ENCODE data around the gene ENTREP3.

Gene ENTREP3

DNA sequence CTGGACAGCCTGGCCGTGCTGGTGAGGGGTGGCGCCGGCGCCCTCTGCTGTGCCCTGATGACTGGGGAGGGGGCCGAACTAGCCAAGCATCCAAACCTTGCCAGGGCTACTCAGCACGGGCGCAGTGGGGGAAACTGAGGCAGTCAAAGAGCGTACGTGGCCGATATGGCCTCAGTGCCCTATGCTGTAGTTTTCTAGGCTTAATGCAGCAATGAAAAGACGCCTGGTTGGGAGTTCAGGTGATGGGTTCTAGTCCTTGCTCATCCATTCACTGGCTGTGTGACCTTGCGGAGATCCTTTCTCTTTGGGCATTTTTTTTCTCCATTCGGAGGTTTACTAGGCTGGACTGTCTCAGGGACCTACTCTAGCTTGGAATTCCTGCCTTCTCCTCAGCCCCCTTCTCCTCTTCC, 46.0 kb downstream of the ENTREP3 start:
- TF ChIP-seq, protein P1, sequence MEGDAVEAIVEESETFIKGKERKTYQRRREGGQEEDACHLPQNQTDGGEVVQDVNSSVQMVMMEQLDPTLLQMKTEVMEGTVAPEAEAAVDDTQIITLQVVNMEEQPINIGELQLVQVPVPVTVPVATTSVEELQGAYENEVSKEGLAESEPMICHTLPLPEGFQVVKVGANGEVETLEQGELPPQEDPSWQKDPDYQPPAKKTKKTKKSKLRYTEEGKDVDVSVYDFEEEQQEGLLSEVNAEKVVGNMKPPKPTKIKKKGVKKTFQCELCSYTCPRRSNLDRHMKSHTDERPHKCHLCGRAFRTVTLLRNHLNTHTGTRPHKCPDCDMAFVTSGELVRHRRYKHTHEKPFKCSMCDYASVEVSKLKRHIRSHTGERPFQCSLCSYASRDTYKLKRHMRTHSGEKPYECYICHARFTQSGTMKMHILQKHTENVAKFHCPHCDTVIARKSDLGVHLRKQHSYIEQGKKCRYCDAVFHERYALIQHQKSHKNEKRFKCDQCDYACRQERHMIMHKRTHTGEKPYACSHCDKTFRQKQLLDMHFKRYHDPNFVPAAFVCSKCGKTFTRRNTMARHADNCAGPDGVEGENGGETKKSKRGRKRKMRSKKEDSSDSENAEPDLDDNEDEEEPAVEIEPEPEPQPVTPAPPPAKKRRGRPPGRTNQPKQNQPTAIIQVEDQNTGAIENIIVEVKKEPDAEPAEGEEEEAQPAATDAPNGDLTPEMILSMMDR (conservative IDR thresholded peaks at IDR 0.05): no peak
- no peak for TF ChIP-seq ZFX (IDR thresholded peaks at IDR 0.05)

DNA sequence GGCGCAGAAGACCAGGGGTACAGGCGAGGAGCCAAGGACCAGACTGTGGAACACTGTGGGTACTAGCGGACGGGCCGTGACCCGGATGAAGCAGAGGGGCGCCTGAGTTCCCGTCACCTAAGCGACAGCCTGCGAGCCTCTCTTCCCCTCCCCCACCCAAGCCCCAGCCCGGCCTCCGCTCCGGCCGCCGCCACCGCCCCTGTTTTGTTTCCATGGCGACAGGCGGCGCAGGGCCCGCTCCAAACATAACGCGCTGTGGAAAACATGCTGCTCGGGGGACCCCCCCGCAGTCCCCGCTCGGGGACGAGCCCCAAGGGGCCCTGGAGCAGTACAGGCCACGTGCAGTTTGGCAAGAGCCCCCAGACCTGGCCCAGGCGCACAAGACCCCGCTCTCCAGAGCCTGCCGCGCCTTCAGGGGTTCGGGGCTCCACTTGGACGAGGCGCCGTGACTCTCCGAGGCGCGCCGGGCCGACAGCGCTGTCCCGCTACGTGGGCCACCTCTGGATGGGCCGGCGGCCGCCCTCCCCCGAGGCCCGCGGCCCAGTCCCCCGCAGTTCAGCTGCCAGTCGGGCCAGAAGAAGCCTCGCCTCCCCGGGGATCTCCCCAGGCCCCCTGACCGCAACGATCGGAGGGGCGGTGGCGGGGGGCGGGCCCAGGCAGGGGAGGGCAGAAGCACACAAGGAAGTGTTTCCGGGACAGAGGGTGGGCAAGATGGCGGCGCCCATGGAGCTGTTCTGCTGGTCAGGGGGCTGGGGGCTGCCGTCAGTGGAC, 46.6 kb downstream of the ENTREP3 start, which contains the start of gene MTX1:
TSS of gene MTX1 (plus strand) at position 155 of the 771 bp plus-strand sequence. CDS start at position 265, 110 bp downstream.
- peak; percentile 71; the same call in 1 of the 2 replicates for TF ChIP-seq ZFX (IDR thresholded peaks at IDR 0.05)
- TF ChIP-seq, protein P1 (conservative IDR thresholded peaks at IDR 0.05): no peak
- H3K27ac ChIP-seq: peak within 1 kb of the TSS; percentile 92

More for the DNA sequence above, 46.0 kb downstream of the ENTREP3 start:
- peak overlapping the region; percentile 92 for H3K27ac ChIP-seq

DNA sequence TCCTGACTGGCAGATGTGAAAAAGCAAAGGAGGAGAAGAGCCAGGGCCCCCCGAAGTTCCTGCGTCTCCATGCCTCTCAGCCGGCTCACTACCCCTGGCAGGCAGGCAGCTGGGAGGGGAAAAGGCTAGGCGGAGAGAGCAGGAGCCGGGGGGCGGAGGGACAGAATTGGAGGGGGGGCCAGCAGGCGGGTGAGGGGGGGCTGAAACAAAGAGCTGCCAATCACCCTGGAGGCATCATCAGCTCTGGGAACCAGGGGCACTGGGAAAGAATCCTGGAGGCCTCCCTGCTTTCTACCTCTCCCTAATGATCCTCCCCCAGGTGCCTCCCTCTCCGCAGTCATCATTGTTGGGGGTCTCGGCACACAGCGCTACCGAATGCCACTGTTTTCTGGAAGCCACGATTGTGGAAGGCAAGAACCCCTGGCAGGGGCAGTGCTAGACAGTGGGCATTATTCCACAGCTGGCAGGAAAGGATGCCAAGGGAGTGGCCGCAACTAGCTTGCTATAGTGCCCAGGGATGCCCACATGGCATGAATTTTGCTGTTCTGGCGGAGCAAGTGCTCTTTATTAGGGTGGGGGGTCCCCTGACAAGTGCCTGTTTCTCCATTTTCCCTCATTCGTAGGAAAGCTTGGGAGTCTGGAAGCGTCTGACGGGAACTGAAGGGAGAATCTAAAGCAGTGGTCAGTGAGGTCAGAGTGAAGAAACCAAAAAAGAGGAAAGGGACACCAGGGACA, 47.3 kb downstream of the ENTREP3 start, which contains the start of gene THBS3:
TSS of gene THBS3 (minus strand) at position 92 of the 735 bp plus-strand sequence. CDS start at position 71, 21 bp downstream.
- peak within 1 kb of the TSS; percentile 92 for H3K27ac ChIP-seq
- TF ChIP-seq, protein P1 (conservative IDR thresholded peaks at IDR 0.05): no peak
- TF ChIP-seq ZFX (IDR thresholded peaks at IDR 0.05): no peak

DNA sequence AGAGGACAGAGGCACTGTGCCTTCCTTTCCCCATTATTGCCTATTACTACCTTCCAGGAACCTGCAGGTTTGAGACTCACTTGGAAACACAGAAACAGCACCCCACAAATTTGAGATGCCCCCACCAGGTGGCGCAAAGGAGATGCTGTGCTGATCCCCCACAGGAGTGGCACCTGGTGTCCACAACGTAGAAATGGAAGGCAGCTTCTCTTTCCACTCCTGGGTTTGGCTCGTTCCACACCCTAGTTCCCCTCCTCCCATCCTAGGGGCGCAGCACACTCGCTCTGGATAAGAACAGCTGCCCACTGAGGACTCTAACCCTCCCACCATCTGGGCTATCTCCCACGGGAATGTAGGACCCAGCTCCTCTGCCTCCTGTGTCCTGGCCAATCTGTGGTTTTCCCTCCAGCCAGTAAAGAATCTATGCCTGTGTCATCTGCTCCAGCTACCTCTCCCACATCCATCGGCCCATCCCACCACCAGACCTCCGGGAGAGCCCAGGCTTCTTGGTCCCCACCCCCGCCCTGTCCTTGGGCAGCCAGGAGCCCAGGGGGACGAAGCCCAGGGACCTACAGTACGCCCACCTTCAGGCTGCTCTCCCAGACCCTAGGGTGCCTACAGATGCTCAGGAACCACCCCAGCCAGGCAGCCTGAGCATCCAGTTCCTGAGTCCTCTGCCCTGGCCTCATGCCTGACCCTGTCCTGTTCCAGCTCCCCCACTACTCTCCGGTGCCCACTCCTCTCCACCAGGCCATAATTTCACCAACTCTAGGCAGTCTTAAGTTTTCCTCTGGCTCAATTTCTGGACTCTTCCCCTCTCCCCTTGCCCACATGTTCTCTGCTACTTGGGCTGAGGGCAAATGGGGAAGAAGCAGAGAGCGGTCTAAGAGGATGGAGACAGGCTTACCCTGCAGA, 48.1 kb downstream of the ENTREP3 start:
- no peak for TF ChIP-seq ZFX (IDR thresholded peaks at IDR 0.05)
- TF ChIP-seq, protein P1 (conservative IDR thresholded peaks at IDR 0.05): peak; percentile 88
- no peak overlapping the region for H3K27ac ChIP-seq

DNA sequence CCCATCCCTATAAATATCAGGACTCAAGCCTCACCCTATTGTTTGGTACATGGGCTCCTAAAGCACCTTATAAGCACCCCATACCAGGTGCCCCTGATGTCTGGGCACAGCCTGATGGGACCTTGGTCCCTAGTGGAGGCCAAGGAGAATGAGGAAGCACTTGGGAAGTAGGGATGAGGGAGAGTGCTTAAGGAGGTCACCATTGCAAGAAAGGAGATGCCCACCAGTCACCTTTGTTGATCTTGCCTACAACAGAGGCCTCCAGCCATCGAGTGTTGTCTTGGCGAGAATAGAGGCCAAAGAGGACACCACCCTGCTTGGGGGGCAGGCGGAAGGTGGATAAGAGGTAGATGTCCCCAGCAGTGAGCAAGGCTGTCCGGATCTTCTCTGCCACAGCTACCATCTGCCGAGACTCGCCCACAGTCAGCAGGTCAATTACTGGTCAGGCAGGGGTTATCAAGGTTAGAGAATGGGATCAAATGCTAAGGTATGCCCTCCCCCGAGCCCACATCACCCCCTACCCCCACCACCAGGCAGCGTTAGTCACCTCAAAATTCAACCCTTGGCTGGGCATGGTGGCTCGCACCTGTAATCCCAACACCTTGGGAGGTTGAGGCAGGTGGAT, 49.2 kb downstream of the ENTREP3 start:
- no peak overlapping the region for H3K27ac ChIP-seq
- no peak for TF ChIP-seq ZFX (IDR thresholded peaks at IDR 0.05)
- TF ChIP-seq, protein P1 (conservative IDR thresholded peaks at IDR 0.05): no peak

DNA sequence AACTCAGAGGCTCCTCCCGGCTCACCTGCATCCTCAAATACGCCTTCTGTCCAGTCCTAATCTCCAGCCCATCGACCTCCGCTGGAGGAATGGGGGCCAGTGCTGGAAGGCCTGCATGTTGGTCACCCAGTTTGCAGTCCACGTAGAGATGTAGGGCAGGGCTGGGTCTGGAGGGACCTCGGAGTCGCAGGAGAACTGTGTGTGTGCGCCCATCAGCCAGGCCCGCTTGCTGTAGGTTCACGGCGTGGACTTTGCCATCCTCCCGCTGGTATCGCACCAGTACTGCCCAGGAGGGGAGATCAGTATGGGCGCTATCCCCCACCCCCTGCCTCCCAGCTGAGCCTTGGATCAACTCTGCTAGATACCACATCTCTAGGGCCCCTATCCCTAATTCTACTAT, 50.2 kb downstream of the ENTREP3 start:
- TF ChIP-seq, protein P1 (conservative IDR thresholded peaks at IDR 0.05): no peak
- no peak for TF ChIP-seq ZFX (IDR thresholded peaks at IDR 0.05)
- no peak overlapping the region for H3K27ac ChIP-seq

Data from C4-2B (cell line).